Activated gamma-delta T cell treated with anti-CD3 and anti-CD28 coated beads, Interleukin-2, amount 50 U/mL, for 16 hours (primary cell): Measurements from ENCODE around the gene ANKRD36.
"Not testable (repeated sequence)": the region's sequence is repeated elsewhere in the genome, so short reads cannot be mapped to it uniquely, and the experiment has no call there.

ENCODE experiments used
- DNase-seq: peaks from one replicate; pipeline ENCODE4 v3.0.0-alpha.2; 2020; ENCODE audit warnings: low read depth

Gene ANKRD36

DNA sequence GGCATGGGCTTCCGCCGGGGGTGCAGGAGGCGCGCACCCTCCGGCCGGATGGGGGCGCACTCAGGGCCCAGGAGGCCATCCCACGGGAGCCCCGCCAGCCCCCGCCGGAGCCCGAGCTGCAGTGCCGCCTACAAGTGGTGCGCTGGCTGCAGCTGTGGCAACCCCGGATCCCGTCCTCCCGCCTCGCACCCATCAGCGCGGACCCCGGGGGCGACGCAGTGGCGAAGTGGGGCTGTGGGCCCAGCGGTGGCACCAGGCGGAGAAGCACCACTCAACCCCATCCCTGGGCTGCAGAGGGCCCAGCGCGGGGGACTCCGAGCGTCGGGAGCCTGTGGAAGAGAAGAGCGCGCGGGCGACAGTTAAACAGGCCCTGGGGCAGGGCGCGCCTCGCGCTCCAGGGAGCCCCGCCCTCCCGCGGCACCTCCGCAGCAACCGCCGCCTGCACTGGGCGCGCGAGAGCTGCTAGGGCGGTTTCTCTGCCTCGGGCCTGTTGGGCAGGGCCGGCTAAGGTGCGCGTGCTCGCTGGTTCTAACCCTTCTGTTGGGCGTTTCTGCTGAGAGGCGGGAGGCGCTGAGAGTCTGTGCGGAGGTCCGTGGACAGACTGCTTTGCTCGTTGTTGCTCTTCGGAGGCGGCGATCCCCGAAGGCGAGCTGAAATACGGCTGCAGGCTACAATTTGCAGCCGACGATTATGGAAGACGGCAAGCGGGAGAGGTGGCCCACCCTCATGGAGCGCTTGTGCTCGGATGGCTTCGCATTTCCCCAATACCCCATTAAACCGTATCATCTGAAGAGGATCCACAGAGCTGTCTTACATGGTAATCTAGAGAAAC, at the start of gene ANKRD36:
Gene ANKRD36, plus strand, starts transcription at position 104 of the 832 bp plus-strand sequence. Its CDS starts 587 bp downstream, at position 691.
- peak; percentile 71 for DNase-seq

DNA sequence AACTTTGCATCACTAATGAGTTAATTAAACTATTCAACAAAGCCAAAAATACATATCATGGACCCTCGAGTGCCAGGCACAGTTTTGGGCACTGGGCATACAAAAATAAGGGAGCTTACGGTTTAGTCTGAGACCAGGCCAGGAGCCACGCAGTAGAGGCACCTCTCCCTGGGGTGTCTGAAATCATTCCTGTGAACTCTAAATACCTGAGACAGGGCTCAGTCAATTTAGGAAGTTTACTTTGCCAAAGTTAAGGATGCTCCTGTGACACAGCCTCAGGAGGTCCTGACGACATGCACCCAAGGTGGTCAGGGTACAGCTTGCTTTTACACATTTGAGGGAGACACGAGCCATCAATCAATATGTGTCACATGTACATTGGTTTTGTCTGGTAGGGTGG, 46.9 kb upstream of the ANKRD36 start:
- DNase-seq = not testable (repeated sequence)

DNA sequence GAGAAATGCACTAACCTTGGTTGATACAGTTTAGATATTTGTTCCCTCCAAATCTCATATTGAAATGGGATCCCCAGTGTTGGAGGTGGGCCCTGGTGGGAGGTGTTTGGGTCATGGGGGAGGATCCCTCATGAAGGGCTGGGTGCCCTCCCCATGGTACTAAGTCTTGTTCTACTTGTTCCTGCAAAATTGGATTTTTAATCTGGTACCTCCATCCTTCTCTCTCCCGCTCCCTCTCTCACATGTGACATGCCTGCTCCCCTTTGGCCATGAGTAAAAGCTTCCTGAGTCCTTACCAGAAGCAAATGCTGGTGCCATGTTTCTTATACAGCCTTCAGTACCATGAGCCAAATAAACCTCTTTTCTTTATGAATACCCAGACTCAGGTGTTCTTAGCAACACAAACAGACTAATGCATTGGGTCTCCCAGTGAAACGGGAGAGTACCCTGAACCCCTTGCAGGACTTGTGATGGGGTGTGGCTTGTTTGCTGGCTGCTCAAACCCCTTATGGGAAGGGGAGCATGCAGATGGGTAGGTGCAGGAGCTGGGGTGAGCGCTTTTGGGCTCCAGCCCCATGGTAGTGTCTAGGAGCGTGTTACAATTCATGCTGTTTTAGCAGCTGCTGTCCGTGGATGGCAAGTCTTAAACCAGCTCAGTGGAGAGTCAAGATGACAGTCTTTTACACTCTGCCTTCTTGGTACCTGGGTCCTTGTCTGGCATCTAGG, 45.5 kb upstream of the ANKRD36 start:
- no peak for DNase-seq

DNA sequence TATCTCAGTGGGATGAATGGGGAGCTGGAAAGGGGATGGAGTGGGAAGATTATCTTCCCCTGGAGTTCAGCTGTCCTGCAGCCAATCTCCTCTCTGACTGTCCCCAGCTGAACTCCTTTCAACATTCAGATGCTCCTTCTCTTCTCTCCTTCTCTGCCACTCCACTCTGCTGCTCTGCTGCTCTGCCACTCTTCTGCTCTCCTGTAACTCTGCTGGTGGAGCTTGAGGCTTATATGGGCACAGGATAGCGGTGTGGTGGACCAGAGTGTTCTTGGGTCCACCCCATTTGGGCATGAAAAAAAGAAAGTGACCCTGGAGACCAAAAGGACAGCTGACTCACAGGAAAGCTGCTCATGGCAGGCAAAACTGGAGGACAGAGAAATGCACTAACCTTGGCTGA, 44.9 kb upstream of the ANKRD36 start:
- no peak for DNase-seq

DNA sequence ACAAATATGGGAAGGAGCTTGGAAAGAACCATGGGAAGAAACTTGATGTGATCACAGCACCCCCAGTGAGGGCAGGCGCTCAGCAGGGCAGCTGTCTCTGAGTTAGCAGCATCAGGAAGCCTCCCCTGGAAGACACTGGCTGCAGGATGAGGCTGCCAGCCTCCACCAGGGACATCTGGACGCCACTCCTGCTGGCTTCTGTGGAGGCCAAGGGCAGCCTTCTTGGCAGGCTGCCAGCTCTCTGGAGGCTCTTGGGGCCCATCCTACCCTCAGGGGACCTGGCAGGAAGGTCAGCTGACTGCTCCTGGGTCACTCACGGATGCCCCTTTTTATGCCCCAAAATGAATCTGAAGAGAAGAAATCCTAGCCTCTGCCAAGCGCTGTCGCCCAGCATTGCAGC, 44.2 kb upstream of the ANKRD36 start:
- DNase-seq = not testable (repeated sequence)

DNA sequence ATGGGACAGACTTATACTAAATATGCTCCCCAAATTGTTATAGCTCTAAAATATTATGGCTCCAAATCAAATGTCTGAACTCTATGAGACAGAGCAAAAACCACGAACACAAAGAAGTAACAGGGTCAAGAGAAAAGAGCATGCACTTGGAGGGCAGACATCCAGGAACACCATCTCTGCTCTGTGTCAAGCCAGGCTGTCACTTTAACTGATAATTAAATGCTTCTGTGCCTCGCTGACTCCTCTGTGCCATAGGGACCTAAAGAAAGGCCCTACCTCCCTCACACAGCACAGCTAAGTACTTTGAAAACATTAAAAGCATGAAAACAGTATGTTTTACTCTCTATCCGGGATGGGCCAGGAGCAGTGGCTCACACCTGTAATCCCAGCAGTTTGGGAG, 42.0 kb upstream of the ANKRD36 start:
- not testable (repeated sequence) for DNase-seq

DNA sequence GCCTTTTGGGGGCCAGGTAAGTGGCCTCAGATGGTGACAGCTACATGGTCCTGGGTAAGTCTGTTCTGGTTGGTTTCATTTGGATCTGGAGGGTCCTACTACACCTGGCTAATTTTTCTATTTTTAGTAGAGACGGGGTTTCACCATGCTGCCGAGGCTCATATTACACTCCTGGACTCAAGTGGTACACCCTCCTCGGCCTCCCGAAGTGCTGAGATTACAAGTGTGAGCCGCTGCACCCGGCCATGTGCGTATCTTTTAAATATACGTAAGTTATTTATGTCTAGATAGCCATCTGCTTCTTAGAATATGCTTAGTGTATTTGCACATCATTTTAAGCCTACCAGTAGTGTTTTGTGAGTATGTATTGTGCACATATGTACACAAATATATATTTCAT, 35.7 kb upstream of the ANKRD36 start:
- DNase-seq = not testable (repeated sequence)

DNA sequence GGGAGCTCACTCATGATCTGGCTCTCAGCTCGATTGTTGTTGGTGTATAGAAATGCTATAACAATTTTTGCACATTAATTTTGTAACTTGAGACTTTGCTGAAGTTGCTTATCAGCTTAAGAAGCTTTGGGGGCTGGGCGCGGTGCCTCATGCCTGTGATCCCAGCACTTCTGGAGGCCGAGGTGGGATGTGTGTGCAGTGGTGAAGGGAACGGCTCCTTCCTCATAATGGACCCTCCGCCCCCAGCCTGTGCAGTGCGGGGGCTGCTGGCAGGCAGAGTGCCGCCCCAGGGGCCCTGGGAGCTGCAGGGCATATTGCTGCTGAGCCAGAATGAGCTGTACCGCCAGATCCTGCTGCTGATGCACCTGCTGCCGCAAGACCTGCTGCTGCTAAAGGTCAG, 32.1 kb upstream of the ANKRD36 start:
- not testable (repeated sequence) for DNase-seq

DNA sequence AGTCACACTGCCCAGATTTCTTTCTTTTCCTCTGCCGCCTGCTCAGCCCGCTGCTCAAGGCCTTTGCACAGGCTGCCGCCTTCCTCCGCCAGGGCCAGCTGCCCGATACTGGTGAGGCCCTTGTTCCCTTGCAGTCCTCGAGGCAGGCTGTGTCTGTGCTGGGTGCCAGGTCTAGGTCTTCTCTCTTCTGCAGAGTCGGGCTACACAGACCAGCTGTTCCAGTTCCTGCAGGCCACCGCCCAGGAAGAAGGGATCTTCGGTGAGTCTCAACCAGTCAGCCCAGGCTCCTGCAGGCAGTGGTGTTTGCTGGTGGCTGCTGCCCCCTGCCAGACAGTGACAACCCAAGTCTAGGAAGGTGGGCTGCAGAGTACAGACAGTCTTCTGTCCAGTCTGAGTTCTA, 30.7 kb upstream of the ANKRD36 start:
- not testable (repeated sequence) for DNase-seq

DNA sequence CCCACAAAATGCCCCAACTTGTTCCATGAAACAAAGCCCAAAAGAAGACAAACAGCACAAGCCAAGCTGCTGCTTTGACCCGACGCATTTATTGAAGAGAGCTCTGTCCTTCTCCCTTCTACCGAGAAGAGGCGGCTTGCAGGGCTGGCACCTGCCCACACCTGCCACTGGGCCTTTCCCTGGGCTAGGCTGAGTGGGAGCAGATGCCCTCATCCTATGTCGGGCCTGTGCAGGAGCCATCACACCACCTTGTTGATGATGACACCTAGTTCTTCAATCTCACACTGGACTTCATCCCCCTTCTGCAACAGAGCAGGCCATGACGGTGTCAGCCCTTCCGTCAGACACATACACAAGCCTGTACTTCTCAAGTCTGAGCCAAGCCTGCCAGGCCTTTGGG, 29.4 kb upstream of the ANKRD36 start:
- DNase-seq = not testable (repeated sequence)

DNA sequence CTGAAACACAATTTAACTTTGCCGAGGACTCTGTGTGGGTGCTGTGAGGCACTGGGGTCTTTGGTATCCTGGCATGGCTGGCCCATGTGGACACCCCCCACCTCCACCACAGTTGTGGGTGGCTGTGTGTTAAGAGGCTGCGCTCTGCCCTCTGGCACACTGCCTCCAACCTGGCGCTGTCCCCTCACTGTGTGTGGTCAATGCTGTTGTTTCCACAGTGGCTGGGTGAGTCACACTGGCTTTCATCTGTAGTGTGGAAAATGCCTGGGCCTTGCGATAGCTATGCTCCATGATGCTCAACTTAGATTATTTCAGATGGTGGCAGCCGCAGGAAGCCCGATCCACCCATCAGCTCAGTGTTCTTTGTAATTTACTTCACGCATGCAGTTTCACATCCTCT, 27.9 kb upstream of the ANKRD36 start:
- DNase-seq = not testable (repeated sequence)

DNA sequence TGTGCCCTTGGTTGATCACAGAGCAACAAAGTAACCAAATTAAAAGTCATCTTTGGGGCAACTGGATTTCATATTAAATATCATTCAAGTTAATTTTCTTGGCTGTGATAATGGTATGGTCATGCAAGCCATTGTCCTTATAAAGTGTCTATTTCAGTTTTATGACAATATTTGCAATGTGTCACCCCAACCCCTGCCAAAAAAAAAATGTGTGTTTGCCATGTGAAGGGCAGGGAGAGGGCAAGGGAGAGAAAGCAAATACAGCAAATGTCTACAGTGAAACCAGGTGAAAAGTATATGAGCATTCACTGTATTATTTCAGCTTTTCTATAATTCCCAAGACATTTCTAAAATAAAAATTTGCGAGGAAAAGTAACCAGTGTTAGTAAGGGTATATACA, 24.2 kb upstream of the ANKRD36 start:
- not testable (repeated sequence) for DNase-seq

DNA sequence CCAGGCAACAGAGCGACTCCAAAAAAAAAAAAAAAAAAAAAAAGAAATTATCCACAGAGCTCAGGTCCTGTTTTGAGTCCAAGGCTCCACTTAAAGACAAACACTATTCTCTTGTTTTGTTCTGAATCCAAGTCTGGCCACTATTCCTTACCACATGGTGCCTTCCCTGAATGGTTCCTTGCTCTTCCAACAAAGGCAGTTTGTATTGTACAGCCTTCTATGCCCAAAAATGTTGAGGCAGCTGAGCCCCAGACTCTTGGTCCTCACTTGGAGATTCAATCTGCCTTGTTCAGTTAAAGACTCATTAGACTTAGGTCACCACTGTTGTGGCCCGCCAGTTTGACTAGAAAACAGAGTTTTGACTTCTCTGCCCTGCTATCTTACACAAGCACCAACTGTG, 20.0 kb upstream of the ANKRD36 start:
- DNase-seq = not testable (repeated sequence)

DNA sequence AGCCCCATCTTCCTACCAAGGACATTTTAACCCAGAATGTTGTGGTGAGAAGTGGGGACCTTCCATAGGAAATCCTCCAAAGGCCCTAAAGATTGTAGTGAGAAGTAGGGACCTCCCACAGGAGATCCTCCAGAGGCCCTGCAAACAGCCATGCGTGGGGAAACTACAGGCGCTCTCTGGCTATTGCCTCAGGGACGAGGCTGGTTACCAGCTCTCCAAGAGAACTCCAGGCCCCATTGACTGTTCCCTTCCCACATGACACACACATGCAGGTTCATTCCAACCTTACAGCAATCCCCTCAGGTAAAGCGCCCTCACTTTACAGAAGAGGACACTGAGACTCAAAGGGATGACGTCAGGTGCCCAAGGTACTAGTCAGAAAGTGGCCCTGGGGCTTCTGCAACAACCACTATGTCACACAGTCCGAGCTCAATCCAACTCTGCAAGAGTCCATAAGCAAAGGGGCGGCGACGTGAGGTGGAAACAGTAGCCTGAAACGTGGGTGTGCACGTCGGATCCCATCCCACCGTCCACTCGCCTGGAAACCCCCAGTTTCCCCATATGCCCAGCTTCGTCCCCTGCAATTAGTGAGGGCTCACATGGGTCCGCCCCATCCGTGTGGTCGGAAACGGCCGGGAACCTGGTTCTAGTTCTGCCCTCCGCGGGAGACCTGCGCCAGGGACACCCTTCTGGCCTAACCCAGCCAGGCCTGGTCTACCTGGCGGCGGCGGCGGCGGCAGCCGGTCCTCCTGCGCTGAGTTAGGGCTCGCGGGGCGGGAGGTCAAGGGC, 18.8 kb upstream of the ANKRD36 start:
- not testable (repeated sequence) for DNase-seq

DNA sequence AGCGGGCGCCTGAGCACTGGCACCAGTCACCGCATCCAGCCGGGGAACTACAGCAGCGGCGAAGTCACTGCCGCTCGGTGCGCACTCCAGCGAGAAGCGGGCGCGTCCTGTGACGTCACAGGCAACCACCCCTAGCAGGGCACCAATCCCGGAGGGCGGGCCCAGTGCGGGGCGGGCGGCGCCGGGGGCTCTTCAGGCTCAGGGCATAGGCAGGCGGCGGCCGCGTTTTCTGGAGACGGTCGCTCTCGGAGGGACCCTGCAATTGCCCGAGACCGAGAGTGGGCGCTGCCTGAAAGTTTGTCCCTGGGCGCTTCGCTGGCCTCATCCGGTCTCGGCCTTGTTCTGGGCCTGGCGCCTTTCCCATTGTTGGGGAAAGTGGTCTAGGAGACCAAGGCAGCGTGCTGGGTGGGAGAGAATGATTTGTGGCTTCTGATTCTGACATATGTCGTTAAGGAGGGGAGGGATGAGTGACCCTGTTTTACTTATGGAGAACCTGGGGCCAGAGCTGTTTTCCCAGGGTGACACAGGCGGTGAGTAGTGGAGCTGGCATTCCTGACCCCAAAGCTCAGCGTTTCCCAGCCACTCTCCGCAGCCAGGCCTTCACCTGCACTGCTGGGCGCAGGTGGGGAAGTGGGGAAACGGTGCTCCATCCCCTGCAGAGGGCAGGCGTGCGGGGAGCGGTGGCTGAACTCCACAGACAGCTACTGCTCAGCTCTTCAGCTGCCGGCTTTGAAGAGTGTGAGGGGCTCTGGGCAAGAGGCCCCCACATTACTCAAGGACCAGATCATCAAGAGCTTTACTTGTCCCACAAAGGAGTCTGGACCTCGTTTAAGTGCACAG, 18.0 kb upstream of the ANKRD36 start, which contains the start of gene FAHD2B:
Gene FAHD2B, minus strand, starts transcription at position 111 of the 840 bp plus-strand sequence. CDS start 3,176 bp downstream, outside the sequence.
- DNase-seq = peak; percentile 66

DNA sequence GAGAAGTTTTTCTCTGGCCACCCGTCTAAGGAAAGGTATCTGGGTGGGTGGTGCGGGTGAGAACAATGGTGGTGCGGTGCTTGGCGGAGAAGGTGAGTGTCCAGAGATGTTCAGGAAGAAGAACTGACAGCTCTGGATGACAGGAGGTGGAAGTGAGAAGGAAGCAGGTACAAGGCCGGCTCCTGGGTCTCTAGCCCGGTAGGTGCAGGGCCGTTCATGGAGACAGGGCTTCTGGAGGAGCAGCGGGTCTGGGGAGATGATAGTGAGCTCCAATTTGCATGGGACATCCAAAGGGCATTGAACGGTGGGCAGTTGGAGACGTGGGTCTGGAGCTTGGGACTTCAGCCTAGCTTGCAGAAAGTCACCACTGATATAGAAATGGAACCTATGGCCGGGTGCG, 17.3 kb upstream of the ANKRD36 start:
- no peak for DNase-seq

DNA sequence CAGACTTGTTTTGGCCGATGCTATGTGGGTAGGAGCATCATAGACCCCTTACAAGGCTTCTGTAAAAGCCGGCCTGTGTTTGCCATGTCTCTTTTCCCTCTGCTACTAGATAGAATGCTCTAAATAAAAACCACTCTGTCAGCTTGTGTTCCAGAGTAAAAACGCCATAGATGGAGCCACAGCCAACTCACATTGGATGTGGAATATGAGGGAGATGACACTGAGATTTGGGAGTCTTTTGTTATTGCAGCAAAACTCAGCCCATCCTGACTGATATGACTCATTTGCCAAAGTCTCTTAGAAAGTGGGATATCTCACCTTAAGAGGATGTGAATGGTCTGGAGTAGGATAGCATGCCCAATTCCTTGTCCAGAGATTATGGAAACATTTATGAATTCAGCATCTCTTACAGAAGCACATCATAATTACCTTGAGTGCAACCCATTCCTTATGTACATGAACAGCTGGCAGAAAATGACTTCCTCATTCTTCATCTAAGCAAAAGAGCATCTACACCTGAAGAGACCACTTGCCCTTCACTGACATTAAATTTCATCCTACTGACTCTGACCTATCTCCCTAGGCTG, 14.1 kb upstream of the ANKRD36 start:
- not testable (repeated sequence) for DNase-seq

DNA sequence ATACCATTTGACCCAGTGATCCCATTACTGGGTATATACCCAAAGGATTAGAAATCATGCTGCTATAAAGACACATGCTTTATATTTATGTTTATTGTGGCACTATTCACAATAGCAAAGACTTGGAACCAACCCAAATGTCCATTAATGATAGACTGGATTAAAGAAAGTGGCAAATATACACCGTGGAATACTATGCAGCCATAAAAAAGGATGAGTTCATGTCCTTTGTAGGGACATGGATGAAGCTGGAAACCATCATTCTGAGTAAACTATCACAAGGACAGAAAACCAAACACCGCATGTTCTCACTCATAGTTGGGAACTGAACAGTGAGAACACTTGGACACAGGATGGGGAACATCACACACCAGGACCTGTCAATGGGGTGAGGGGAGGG, 6.1 kb upstream of the ANKRD36 start:
- DNase-seq = not testable (repeated sequence)

DNA sequence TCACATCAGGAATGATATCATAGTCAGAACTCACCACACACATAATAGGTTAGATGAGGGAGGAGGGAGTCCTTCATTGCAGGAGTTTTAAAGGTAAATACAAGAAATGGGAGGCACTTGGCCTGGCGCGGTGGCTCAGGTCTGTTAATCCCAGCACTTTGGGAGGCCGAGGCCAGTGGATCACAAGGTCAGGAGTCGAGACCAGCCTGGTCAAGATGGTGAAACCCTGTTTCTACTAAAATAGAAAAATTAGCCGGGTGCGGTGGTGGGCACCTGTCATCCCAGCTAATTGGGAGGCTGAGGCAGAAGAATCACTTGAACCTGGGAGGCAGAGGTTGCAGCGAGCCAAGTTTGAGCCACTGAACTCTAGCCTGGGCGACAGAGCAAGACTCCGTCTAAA, 1.7 kb upstream of the ANKRD36 start:
- not testable (repeated sequence) for DNase-seq

DNA sequence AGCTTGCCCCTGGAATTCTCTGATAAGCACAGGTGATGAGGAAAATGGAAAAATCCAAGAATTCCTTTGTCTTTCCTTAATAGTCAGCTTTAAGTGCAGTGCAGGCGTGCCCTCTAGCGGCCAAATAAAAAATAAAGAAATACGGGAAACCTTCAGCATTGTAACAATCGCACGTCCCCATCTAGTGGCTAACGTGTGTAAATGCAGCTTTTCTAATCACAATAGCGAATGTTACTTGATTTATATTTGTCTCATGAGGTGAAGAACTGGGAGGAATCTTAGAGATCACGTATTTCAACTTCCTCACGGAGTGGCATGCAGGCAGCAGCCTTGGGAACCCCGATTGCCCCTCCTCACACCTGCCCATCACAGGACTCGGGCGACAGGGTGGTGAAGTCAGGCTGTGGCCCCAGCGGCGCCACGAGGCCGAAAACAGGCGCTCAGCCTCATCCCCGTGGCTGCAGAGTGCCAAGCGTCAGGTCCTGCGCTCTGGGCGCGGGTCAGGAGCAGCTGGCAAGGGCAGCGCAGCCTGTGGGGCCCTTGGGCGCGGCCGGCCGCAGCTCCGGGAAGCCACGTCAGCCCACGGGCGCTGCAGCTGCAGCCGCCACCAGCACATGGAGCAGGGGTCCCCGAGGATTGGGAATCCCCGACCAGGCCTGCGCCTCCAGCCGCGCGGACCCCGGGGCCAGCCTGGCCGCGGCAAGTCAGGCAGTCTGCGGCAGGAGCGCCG, 468 bp upstream of the ANKRD36 start:
- peak; percentile 53 for DNase-seq
